Measurements from ENCODE around the gene CFAP97D2.
A peak's percentile ranks its signal among the peaks of the same experiment; 100 is the strongest.

CFAP97D2 gene

GRCh38 chr13:114142640-114143490 is 36.2 kb upstream of the CFAP97D2 start:
- Histone ChIP-seq H4K20me1 (0 out of 2 replicates have a peak, but pooled peaks cover 6% of the 10 kb centered on the region), H3K27me3 (no peaks in the 10 kb centered on the region), H3K4me2 (peak overlapping the region; percentile 89), H3K4me3 (no peak overlapping the region), H3K9ac (0 out of 2 replicates have a peak overlapping the region, but pooled peaks have one; percentile 7), H3K36me3 (no peaks in the 10 kb centered on the region), H3K9me3 (no peaks in the 10 kb centered on the region), H3K27ac (peak overlapping the region; percentile 56), H3K4me1 (peaks cover 79% of the 10 kb centered on the region)
- no peak for TF ChIP-seq Cebpa-rat (IDR thresholded peaks at IDR 0.05)

GRCh38 chr13:114143806-114144605 is 35.1 kb upstream of the CFAP97D2 start:
- Histone ChIP-seq H3K27ac (peak overlapping the region; percentile 67), H3K9ac (peak overlapping the region; percentile 35; the same call in 1 of the 2 replicates), H4K20me1 (0 out of 2 replicates have a peak, but pooled peaks cover 6% of the 10 kb centered on the region), H3K4me1 (peaks cover 91% of the 10 kb centered on the region), H3K4me2 (peak overlapping the region; percentile 89), H3K4me3 (no peak overlapping the region), H3K9me3 (no peaks in the 10 kb centered on the region), H3K27me3 (no peaks in the 10 kb centered on the region), H3K36me3 (no peaks in the 10 kb centered on the region)
- TF ChIP-seq Cebpa-rat (IDR thresholded peaks at IDR 0.05), result no peak

GRCh38 chr13:114144606-114145244 is 34.3 kb upstream of the CFAP97D2 start:
- TF ChIP-seq Cebpa-rat (IDR thresholded peaks at IDR 0.05), result no peak
- peak overlapping the region; percentile 89 for H3K4me2 ChIP-seq

GRCh38 chr13:114145256-114145655 is 33.8 kb upstream of the CFAP97D2 start:
- Histone ChIP-seq H3K27ac (peak overlapping the region; percentile 13; the same call in 1 of the 2 replicates), H3K9ac (peak overlapping the region; percentile 35; the same call in 1 of the 2 replicates), H3K9me3 (no peaks in the 10 kb centered on the region), H4K20me1 (0 out of 2 replicates have a peak, but pooled peaks cover 6% of the 10 kb centered on the region), H3K27me3 (no peaks in the 10 kb centered on the region), H3K36me3 (no peaks in the 10 kb centered on the region), H3K4me1 (peaks cover 98% of the 10 kb centered on the region), H3K4me3 (no peak overlapping the region), H3K4me2 (peak overlapping the region; percentile 89)
- TF ChIP-seq Cebpa-rat (IDR thresholded peaks at IDR 0.05), result no peak

More at GRCh38 chr13:114144606-114145244, 34.3 kb upstream of the CFAP97D2 start:
- 0 out of 2 replicates have a peak, but pooled peaks cover 6% of the 10 kb centered on the region for H4K20me1 ChIP-seq
- H3K4me3 ChIP-seq, result no peak overlapping the region
- no peaks in the 10 kb centered on the region for H3K36me3 ChIP-seq
- peaks cover 98% of the 10 kb centered on the region for H3K4me1 ChIP-seq
- H3K9ac ChIP-seq, result peak overlapping the region; percentile 35; the same call in 1 of the 2 replicates
- no peaks in the 10 kb centered on the region for H3K9me3 ChIP-seq
- no peaks in the 10 kb centered on the region for H3K27me3 ChIP-seq
- H3K27ac ChIP-seq, result peak overlapping the region; percentile 67

- Histone ChIP-seq H4K20me1 (0 out of 2 replicates have a peak, but pooled peaks cover 2% of the 10 kb centered on the region), H3K9me3 (no peaks in the 10 kb centered on the region), H3K9ac (no peak overlapping the region), H3K36me3 (no peaks in the 10 kb centered on the region), H3K27ac (peak overlapping the region; percentile 13; the same call in 1 of the 2 replicates), H3K4me1 (peaks cover 98% of the 10 kb centered on the region), H3K4me2 (peak overlapping the region; percentile 89), H3K27me3 (no peaks in the 10 kb centered on the region), H3K4me3 (no peak overlapping the region)
- TF ChIP-seq Cebpa-rat (IDR thresholded peaks at IDR 0.05), result no peak
These were observed 33.3 kb upstream of the CFAP97D2 start for GRCh38 chr13:114145722-114146121.

GRCh38 chr13:114146173-114146572 is 32.9 kb upstream of the CFAP97D2 start:
- TF ChIP-seq Cebpa-rat (IDR thresholded peaks at IDR 0.05), result no peak

GRCh38 chr13:114146629-114147028 is 32.4 kb upstream of the CFAP97D2 start:
- H3K9ac ChIP-seq, result no peak overlapping the region
- no peaks in the 10 kb centered on the region for H3K27me3 ChIP-seq
- H4K20me1 ChIP-seq, result no peaks in the 10 kb centered on the region
- H3K4me2 ChIP-seq, result peak overlapping the region; percentile 89
- no peak for TF ChIP-seq Cebpa-rat (IDR thresholded peaks at IDR 0.05)
- no peaks in the 10 kb centered on the region for H3K9me3 ChIP-seq
- H3K27ac ChIP-seq, result no peak overlapping the region
- H3K4me3 ChIP-seq, result no peak overlapping the region
- no peaks in the 10 kb centered on the region for H3K36me3 ChIP-seq
- peaks cover 98% of the 10 kb centered on the region for H3K4me1 ChIP-seq

More at GRCh38 chr13:114146173-114146572, 32.9 kb upstream of the CFAP97D2 start:
- Histone ChIP-seq H3K27me3 (no peaks in the 10 kb centered on the region), H3K9me3 (no peaks in the 10 kb centered on the region), H3K27ac (no peak overlapping the region), H4K20me1 (no peaks in the 10 kb centered on the region), H3K4me3 (no peak overlapping the region), H3K4me2 (peak overlapping the region; percentile 89), H3K4me1 (peaks cover 98% of the 10 kb centered on the region), H3K36me3 (no peaks in the 10 kb centered on the region), H3K9ac (no peak overlapping the region)

- Histone ChIP-seq H3K4me3 (no peak overlapping the region), H3K36me3 (no peaks in the 10 kb centered on the region), H3K4me2 (peak overlapping the region; percentile 84), H3K27me3 (no peaks in the 10 kb centered on the region), H3K4me1 (peaks cover 96% of the 10 kb centered on the region), H4K20me1 (no peaks in the 10 kb centered on the region), H3K27ac (0 out of 2 replicates have a peak overlapping the region, but pooled peaks have one; percentile 27), H3K9ac (peak overlapping the region; percentile 37; the same call in 1 of the 2 replicates), H3K9me3 (no peaks in the 10 kb centered on the region)
- no peak for TF ChIP-seq Cebpa-rat (IDR thresholded peaks at IDR 0.05)
These were observed 31.1 kb upstream of the CFAP97D2 start for GRCh38 chr13:114147803-114148520.
